A673 (cell line): ENCODE results near the gene SFMBT2.

ENCODE experiments used
- CTCF ChIP-seq: fragments of 300-800, 200-600 bp; sonication (generic); conservative IDR thresholded peaks from 2 replicates; pipeline ENCODE4 v1.5.1; 2017; ENCODE audit warnings: low read depth, mild to moderate bottlenecking, antibody characterized with exemption, low read length, moderate library complexity, mixed read lengths
- EZH2 ChIP-seq: fragments of 200-600 bp; sonication (generic); IDR thresholded peaks from 2 replicates; pipeline ENCODE4 v1.6.1; 2017; ENCODE audit warnings: borderline replicate concordance, low read depth, mild to moderate bottlenecking, mixed read lengths, antibody characterized with exemption, low read length; ENCODE audit not compliant: poor library complexity, severe bottlenecking

GRCh38 chr10:7121154-7121797 is 289.6 kb downstream of the SFMBT2 start:
- TF ChIP-seq CTCF (peak; percentile 81), EZH2 (no peak)
